ENCODE measurements around the gene RPS6KA5.
"Not testable (repeated sequence)": the region's sequence is repeated elsewhere in the genome, so short reads cannot be mapped to it uniquely, and the experiment has no call there.

RPS6KA5 gene

GRCh38 chr14:91048265-91048664 lies 12.2 kb downstream of the RPS6KA5 start:
- Histone ChIP-seq H3K4me1 (ENCODE audit: control insufficient read depth, insufficient read depth, low read length) (no peaks in the 10 kb centered on the region), H3K27ac (ENCODE audit: low read length) (no peak overlapping the region), H3K27me3 (ENCODE audit: control insufficient read depth in 1 of 2, insufficient read depth in 2 of 2, low read length in 2 of 2) (no peaks in the 10 kb centered on the region), H3K36me3 (ENCODE audit: control insufficient read depth in 2 of 2, insufficient read depth in 2 of 2, low read length in 2 of 2) (no peaks in the 10 kb centered on the region), H3K9me3 (ENCODE audit: control insufficient read depth in 2 of 2, low read length in 2 of 2) (no peaks in the 10 kb centered on the region), H3K9ac (ENCODE audit: low read length in 2 of 2) (no peak overlapping the region), H3K4me3 (ENCODE audit: low read length in 2 of 2) (no peak overlapping the region)

- H3K9me3 ChIP-seq (ENCODE audit: control insufficient read depth in 2 of 2, low read length in 2 of 2) = no peaks in the 10 kb centered on the region
- H3K27ac ChIP-seq (ENCODE audit: low read length) = no peak overlapping the region
- no peaks in the 10 kb centered on the region for H3K27me3 ChIP-seq (ENCODE audit: control insufficient read depth in 1 of 2, insufficient read depth in 2 of 2, low read length in 2 of 2)
- no peaks in the 10 kb centered on the region for H3K4me1 ChIP-seq (ENCODE audit: control insufficient read depth, insufficient read depth, low read length)
- H3K36me3 ChIP-seq (ENCODE audit: control insufficient read depth in 2 of 2, insufficient read depth in 2 of 2, low read length in 2 of 2) = no peaks in the 10 kb centered on the region
- no peak overlapping the region for H3K9ac ChIP-seq (ENCODE audit: low read length in 2 of 2)
- no peak overlapping the region for H3K4me3 ChIP-seq (ENCODE audit: low read length in 2 of 2)
These were observed 13.2 kb downstream of the RPS6KA5 start for GRCh38 chr14:91047174-91047753.

GRCh38 chr14:91046488-91047072 lies 13.9 kb downstream of the RPS6KA5 start:
- H3K4me1 ChIP-seq (ENCODE audit: control insufficient read depth, insufficient read depth, low read length) = no peaks in the 10 kb centered on the region

GRCh38 chr14:91041450-91041849 lies 19.0 kb downstream of the RPS6KA5 start:
- H3K4me1 ChIP-seq (ENCODE audit: control insufficient read depth, insufficient read depth, low read length) = peaks cover 7% of the 10 kb centered on the region
- H3K9me3 ChIP-seq (ENCODE audit: control insufficient read depth in 2 of 2, low read length in 2 of 2) = no peaks in the 10 kb centered on the region
- H3K4me3 ChIP-seq (ENCODE audit: low read length in 2 of 2) = no peak overlapping the region
- H3K27ac ChIP-seq (ENCODE audit: low read length) = no peak overlapping the region
- no peaks in the 10 kb centered on the region for H3K36me3 ChIP-seq (ENCODE audit: control insufficient read depth in 2 of 2, insufficient read depth in 2 of 2, low read length in 2 of 2)
- H3K9ac ChIP-seq (ENCODE audit: low read length in 2 of 2) = no peak overlapping the region
- no peaks in the 10 kb centered on the region for H3K27me3 ChIP-seq (ENCODE audit: control insufficient read depth in 1 of 2, insufficient read depth in 2 of 2, low read length in 2 of 2)

More at GRCh38 chr14:91046488-91047072, 13.9 kb downstream of the RPS6KA5 start:
- no peak overlapping the region for H3K4me3 ChIP-seq (ENCODE audit: low read length in 2 of 2)
- no peak overlapping the region for H3K9ac ChIP-seq (ENCODE audit: low read length in 2 of 2)
- H3K9me3 ChIP-seq (ENCODE audit: control insufficient read depth in 2 of 2, low read length in 2 of 2) = no peaks in the 10 kb centered on the region
- H3K27ac ChIP-seq (ENCODE audit: low read length) = no peak overlapping the region
- H3K36me3 ChIP-seq (ENCODE audit: control insufficient read depth in 2 of 2, insufficient read depth in 2 of 2, low read length in 2 of 2) = no peaks in the 10 kb centered on the region
- H3K27me3 ChIP-seq (ENCODE audit: control insufficient read depth in 1 of 2, insufficient read depth in 2 of 2, low read length in 2 of 2) = no peaks in the 10 kb centered on the region

- H3K9ac ChIP-seq (ENCODE audit: low read length in 2 of 2) = no peak overlapping the region
- no peaks in the 10 kb centered on the region for H3K9me3 ChIP-seq (ENCODE audit: control insufficient read depth in 2 of 2, low read length in 2 of 2)
- no peaks in the 10 kb centered on the region for H3K27me3 ChIP-seq (ENCODE audit: control insufficient read depth in 1 of 2, insufficient read depth in 2 of 2, low read length in 2 of 2)
- no peaks in the 10 kb centered on the region for H3K36me3 ChIP-seq (ENCODE audit: control insufficient read depth in 2 of 2, insufficient read depth in 2 of 2, low read length in 2 of 2)
- H3K27ac ChIP-seq (ENCODE audit: low read length) = no peak overlapping the region
- no peak overlapping the region for H3K4me3 ChIP-seq (ENCODE audit: low read length in 2 of 2)
- peaks cover 7% of the 10 kb centered on the region for H3K4me1 ChIP-seq (ENCODE audit: control insufficient read depth, insufficient read depth, low read length)
These were observed 19.9 kb downstream of the RPS6KA5 start for GRCh38 chr14:91040545-91040944.

GRCh38 chr14:91038439-91038838 lies 22.0 kb downstream of the RPS6KA5 start:
- Histone ChIP-seq H3K36me3 (ENCODE audit: control insufficient read depth in 2 of 2, insufficient read depth in 2 of 2, low read length in 2 of 2) (no peaks in the 10 kb centered on the region), H3K27ac (ENCODE audit: low read length) (no peak overlapping the region), H3K4me3 (ENCODE audit: low read length in 2 of 2) (no peak overlapping the region), H3K27me3 (ENCODE audit: control insufficient read depth in 1 of 2, insufficient read depth in 2 of 2, low read length in 2 of 2) (no peaks in the 10 kb centered on the region), H3K9me3 (ENCODE audit: control insufficient read depth in 2 of 2, low read length in 2 of 2) (no peaks in the 10 kb centered on the region), H3K4me1 (ENCODE audit: control insufficient read depth, insufficient read depth, low read length) (peaks cover 7% of the 10 kb centered on the region), H3K9ac (ENCODE audit: low read length in 2 of 2) (no peak overlapping the region)

- H3K36me3 ChIP-seq (ENCODE audit: control insufficient read depth in 2 of 2, insufficient read depth in 2 of 2, low read length in 2 of 2) = no peaks in the 10 kb centered on the region
- H3K4me3 ChIP-seq (ENCODE audit: low read length in 2 of 2) = no peak overlapping the region
- H3K9ac ChIP-seq (ENCODE audit: low read length in 2 of 2) = no peak overlapping the region
- no peaks in the 10 kb centered on the region for H3K27me3 ChIP-seq (ENCODE audit: control insufficient read depth in 1 of 2, insufficient read depth in 2 of 2, low read length in 2 of 2)
- no peaks in the 10 kb centered on the region for H3K9me3 ChIP-seq (ENCODE audit: control insufficient read depth in 2 of 2, low read length in 2 of 2)
- peaks cover 7% of the 10 kb centered on the region for H3K4me1 ChIP-seq (ENCODE audit: control insufficient read depth, insufficient read depth, low read length)
- no peak overlapping the region for H3K27ac ChIP-seq (ENCODE audit: low read length)
These were observed 23.5 kb downstream of the RPS6KA5 start for GRCh38 chr14:91036741-91037469.

- no peaks in the 10 kb centered on the region for H3K36me3 ChIP-seq (ENCODE audit: control insufficient read depth in 2 of 2, insufficient read depth in 2 of 2, low read length in 2 of 2)
- no peak overlapping the region for H3K4me3 ChIP-seq (ENCODE audit: low read length in 2 of 2)
- H3K27ac ChIP-seq (ENCODE audit: low read length) = no peak overlapping the region
- no peaks in the 10 kb centered on the region for H3K27me3 ChIP-seq (ENCODE audit: control insufficient read depth in 1 of 2, insufficient read depth in 2 of 2, low read length in 2 of 2)
- peaks cover 7% of the 10 kb centered on the region for H3K4me1 ChIP-seq (ENCODE audit: control insufficient read depth, insufficient read depth, low read length)
- H3K9ac ChIP-seq (ENCODE audit: low read length in 2 of 2) = no peak overlapping the region
- no peaks in the 10 kb centered on the region for H3K9me3 ChIP-seq (ENCODE audit: control insufficient read depth in 2 of 2, low read length in 2 of 2)
These were observed 24.6 kb downstream of the RPS6KA5 start for GRCh38 chr14:91035855-91036254.

GRCh38 chr14:91034379-91034778 lies 26.1 kb downstream of the RPS6KA5 start:
- not testable (repeated sequence) for H3K36me3 ChIP-seq (ENCODE audit: control insufficient read depth in 2 of 2, insufficient read depth in 2 of 2, low read length in 2 of 2); H3K9me3 ChIP-seq (ENCODE audit: control insufficient read depth in 2 of 2, low read length in 2 of 2); H3K9ac ChIP-seq (ENCODE audit: low read length in 2 of 2); H3K27me3 ChIP-seq (ENCODE audit: control insufficient read depth in 1 of 2, insufficient read depth in 2 of 2, low read length in 2 of 2); H3K4me1 ChIP-seq (ENCODE audit: control insufficient read depth, insufficient read depth, low read length); H3K4me3 ChIP-seq (ENCODE audit: low read length in 2 of 2); H3K27ac ChIP-seq (ENCODE audit: low read length)

- Histone ChIP-seq H3K27me3 (ENCODE audit: control insufficient read depth in 1 of 2, insufficient read depth in 2 of 2, low read length in 2 of 2) (no peaks in the 10 kb centered on the region), H3K4me1 (ENCODE audit: control insufficient read depth, insufficient read depth, low read length) (peaks cover 3% of the 10 kb centered on the region), H3K36me3 (ENCODE audit: control insufficient read depth in 2 of 2, insufficient read depth in 2 of 2, low read length in 2 of 2) (no peaks in the 10 kb centered on the region), H3K27ac (ENCODE audit: low read length) (no peak overlapping the region), H3K9ac (ENCODE audit: low read length in 2 of 2) (no peak overlapping the region), H3K4me3 (ENCODE audit: low read length in 2 of 2) (no peak overlapping the region), H3K9me3 (ENCODE audit: control insufficient read depth in 2 of 2, low read length in 2 of 2) (no peaks in the 10 kb centered on the region)
These were observed 28.2 kb downstream of the RPS6KA5 start for GRCh38 chr14:91032248-91032647.

- no peak overlapping the region for H3K9ac ChIP-seq (ENCODE audit: low read length in 2 of 2)
- no peak overlapping the region for H3K4me3 ChIP-seq (ENCODE audit: low read length in 2 of 2)
- no peaks in the 10 kb centered on the region for H3K9me3 ChIP-seq (ENCODE audit: control insufficient read depth in 2 of 2, low read length in 2 of 2)
- no peak overlapping the region for H3K27ac ChIP-seq (ENCODE audit: low read length)
- no peaks in the 10 kb centered on the region for H3K36me3 ChIP-seq (ENCODE audit: control insufficient read depth in 2 of 2, insufficient read depth in 2 of 2, low read length in 2 of 2)
- H3K4me1 ChIP-seq (ENCODE audit: control insufficient read depth, insufficient read depth, low read length) = peaks cover 5% of the 10 kb centered on the region
- H3K27me3 ChIP-seq (ENCODE audit: control insufficient read depth in 1 of 2, insufficient read depth in 2 of 2, low read length in 2 of 2) = no peaks in the 10 kb centered on the region
These were observed 28.8 kb downstream of the RPS6KA5 start for GRCh38 chr14:91031666-91032065.

Data from stomach smooth muscle (tissue), 2 donors.